ENCODE data around the gene TTC34.

DNA sequence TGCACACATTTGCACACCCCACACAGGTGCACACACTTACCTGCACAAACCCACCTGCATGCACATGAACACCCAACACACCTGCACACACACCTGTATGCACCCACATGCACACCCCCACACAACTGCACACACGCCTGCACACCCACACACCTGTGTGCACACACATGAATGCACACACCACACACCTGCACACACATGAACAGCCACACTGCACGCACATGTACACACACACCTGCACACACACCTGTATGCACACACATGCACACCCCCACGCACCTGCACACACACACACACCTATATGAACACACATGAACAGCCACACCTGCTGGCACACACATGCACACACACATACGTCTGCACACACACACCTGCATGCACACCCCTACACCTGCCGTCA is 17.9 kb upstream of the TTC34 start:
- TF ChIP-seq, protein P1, sequence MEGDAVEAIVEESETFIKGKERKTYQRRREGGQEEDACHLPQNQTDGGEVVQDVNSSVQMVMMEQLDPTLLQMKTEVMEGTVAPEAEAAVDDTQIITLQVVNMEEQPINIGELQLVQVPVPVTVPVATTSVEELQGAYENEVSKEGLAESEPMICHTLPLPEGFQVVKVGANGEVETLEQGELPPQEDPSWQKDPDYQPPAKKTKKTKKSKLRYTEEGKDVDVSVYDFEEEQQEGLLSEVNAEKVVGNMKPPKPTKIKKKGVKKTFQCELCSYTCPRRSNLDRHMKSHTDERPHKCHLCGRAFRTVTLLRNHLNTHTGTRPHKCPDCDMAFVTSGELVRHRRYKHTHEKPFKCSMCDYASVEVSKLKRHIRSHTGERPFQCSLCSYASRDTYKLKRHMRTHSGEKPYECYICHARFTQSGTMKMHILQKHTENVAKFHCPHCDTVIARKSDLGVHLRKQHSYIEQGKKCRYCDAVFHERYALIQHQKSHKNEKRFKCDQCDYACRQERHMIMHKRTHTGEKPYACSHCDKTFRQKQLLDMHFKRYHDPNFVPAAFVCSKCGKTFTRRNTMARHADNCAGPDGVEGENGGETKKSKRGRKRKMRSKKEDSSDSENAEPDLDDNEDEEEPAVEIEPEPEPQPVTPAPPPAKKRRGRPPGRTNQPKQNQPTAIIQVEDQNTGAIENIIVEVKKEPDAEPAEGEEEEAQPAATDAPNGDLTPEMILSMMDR (conservative IDR thresholded peaks at IDR 0.05; ENCODE audit: low read length) = no peak
- no peak for TF ChIP-seq EZH2phosphoT487 (IDR thresholded peaks at IDR 0.05; ENCODE audit: borderline replicate concordance)

All from Loucy (cell line).